Measurements from ENCODE around the gene GTF2H2. TPM values are rescaled to one million over a fixed set of nuclear protein-coding genes. Genes with fewer than 3 reads are reported as not detected.
A peak's percentile ranks its signal among the peaks of the same experiment; 100 is the strongest.
"Not testable (repeated sequence)": the region's sequence is repeated elsewhere in the genome, so short reads cannot be mapped to it uniquely, and the experiment has no call there.

The GTF2H2 gene
- total RNA-seq: 10 to 100 TPM in 7 of 9 donors, 1 to 10 TPM in 2; 2.6 to 33.9 (median 17.3) TPM
- polyA plus RNA-seq: 10 to 100 TPM in 1 of 3 donors, 1 to 10 TPM in 2; 4.2 to 23.5 (median 5.2) TPM
- long read RNA-seq, donor 1, full-length matches to known transcripts: 8 of 8 reads
- long read RNA-seq, donor 1, partial matches to known transcripts: 0 of 8 reads
- long read RNA-seq, donor 1, other reads (novel, unspliced or antisense): 0 of 8 reads
- long read RNA-seq, donor 2, partial matches to known transcripts: 6 of 10 reads
- long read RNA-seq, donor 2, other reads (novel, unspliced or antisense): 0 of 10 reads
- long read RNA-seq, donor 3, full-length matches to known transcripts: 2 of 2 reads
- long read RNA-seq, donor 3, partial matches to known transcripts: 0 of 2 reads
- long read RNA-seq, donor 3, other reads (novel, unspliced or antisense): 0 of 2 reads
- long read RNA-seq, donor 4, full-length matches to known transcripts: 5 of 16 reads
- long read RNA-seq, donor 4, partial matches to known transcripts: 3 of 16 reads
- long read RNA-seq, donor 4, other reads (novel, unspliced or antisense): 8 of 16 reads
- long read RNA-seq, donor 5, full-length matches to known transcripts: 4 of 9 reads
- long read RNA-seq, donor 5, partial matches to known transcripts: 2 of 9 reads
- long read RNA-seq, donor 5, other reads (novel, unspliced or antisense): 3 of 9 reads
- long read RNA-seq, donor 6, full-length matches to known transcripts: 1 of 1 reads
- long read RNA-seq, donor 6, partial matches to known transcripts: 0 of 1 reads
- long read RNA-seq, donor 6, other reads (novel, unspliced or antisense): 0 of 1 reads
- long read RNA-seq, donor 7, partial matches to known transcripts: 0 of 1 reads
- long read RNA-seq, donor 7, other reads (novel, unspliced or antisense): 0 of 1 reads
- long read RNA-seq, donor 8, full-length matches to known transcripts: 5 of 5 reads
- long read RNA-seq, donor 8, partial matches to known transcripts: 0 of 5 reads
- long read RNA-seq, donor 8, other reads (novel, unspliced or antisense): 0 of 5 reads
- long read RNA-seq, donor 9, partial matches to known transcripts: 0 of 2 reads
- long read RNA-seq, donor 9, other reads (novel, unspliced or antisense): 0 of 2 reads
- long read RNA-seq, donor 10, partial matches to known transcripts: 0 of 1 reads
- long read RNA-seq, donor 10, other reads (novel, unspliced or antisense): 0 of 1 reads

DNA sequence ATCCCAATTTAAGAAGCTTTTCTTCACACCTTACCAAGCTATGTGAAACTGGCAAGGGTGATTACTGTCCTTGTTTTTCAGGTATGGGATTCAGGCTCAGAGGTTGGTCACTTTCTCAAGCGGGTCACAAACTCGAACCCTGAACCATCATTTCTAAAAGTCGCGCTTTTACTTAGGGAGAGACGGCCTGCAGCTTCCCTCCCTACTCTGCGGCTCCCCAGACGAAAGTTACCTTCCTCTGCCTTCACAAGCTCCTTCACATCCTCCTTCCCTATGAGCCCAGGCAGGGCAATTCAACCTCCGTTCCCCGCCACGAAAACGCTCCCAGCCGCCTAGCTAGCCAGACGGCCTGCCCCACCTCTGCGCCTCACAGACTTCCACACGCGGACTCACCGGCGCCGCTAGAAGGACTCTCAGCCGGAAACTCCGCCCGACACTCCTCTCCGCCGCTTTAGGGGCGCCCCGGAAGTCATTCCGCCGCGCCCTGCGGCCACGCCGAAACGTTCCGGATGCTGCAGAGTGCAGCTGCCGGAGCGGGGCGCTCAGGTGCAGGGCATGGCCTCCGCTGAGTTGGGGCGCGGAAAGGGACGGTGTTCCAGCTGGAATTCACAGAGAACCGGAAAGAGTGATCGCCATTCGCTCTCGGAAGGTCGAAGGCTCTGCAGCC lies at the start of gene GTF2H2:
Gene GTF2H2, minus strand, starts transcription at position 415 of the 667 bp plus-strand sequence. CDS start 4,913 bp downstream, outside the sequence.
- H3K36me3 ChIP-seq (replicated peaks in 1 of 2); H3K27ac ChIP-seq; intact Hi-C loops (cut with DNase I); H3K4me3 ChIP-seq; H3K9me3 ChIP-seq (replicated peaks in 1 of 3); H3K27me3 ChIP-seq; H3K4me1 ChIP-seq (replicated peaks in 1 of 2); DNase-seq: not testable (repeated sequence)
- no CpG with 5 or more reads among the region's 46 CpGs for WGBS, 4 donors

DNA sequence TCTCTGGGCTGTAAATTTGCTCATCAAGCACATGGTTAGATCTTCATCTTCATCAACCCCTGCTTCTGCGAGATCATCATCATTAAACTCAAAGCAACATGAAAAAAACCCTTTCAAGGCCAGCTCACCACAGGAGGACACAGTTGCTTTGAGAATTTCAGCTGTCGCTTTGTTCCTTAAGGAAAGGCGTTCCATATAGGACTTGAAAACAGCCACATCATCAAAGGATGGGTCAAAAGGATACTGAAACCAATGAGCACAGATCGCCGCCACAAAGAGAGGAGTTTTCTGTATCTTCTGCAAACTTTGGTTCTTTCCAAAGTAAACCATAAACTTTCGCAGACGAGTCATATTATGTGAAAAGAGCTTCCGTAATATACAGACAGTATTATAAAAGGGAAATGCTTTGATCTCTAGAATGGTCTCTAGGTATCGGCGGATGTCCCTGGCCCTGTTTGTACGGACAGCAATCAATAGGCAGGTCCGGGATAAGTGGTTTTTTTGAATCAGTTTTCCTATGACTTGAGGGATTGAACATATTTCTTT lies 42.3 kb upstream of the GTF2H2 start:
- intact Hi-C loops (cut with DNase I); H3K4me1 ChIP-seq (replicated peaks in 1 of 2); H3K27ac ChIP-seq; DNase-seq; H3K36me3 ChIP-seq (replicated peaks in 1 of 2); H3K4me3 ChIP-seq; H3K9me3 ChIP-seq (replicated peaks in 1 of 3); H3K27me3 ChIP-seq: not testable (repeated sequence)
- WGBS, 4 donors: no CpG with 5 or more reads among the region's 12 CpGs

DNA sequence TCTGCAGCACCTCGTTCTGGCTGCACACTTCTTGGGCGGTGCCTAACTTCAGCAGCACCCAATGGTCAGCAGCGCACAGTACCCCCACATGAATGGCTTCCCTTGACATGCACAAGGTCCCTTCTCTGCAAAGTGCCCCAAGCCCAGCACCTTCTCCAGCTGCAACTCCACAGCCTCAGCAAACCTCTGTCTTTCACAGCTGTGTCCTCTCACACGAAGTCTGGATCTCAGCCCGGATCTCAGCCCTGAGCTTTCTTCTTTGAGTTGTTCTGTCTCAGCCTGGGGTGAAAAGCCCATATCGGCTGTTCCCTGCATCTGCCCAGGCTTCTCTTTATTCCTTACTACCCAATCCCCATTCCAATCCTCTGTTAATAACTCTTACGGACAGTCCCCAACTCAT lies 32.5 kb upstream of the GTF2H2 start:
- H3K27me3 ChIP-seq; H3K27ac ChIP-seq; H3K4me1 ChIP-seq (replicated peaks in 1 of 2); H3K9me3 ChIP-seq (replicated peaks in 1 of 3); H3K4me3 ChIP-seq; intact Hi-C loops (cut with DNase I); DNase-seq; H3K36me3 ChIP-seq (replicated peaks in 1 of 2): not testable (repeated sequence)
- WGBS, 4 donors: 100% methylated on average over 1 of the region's 7 CpGs; no CpG with 5 or more reads in 3 of the 4 donors

DNA sequence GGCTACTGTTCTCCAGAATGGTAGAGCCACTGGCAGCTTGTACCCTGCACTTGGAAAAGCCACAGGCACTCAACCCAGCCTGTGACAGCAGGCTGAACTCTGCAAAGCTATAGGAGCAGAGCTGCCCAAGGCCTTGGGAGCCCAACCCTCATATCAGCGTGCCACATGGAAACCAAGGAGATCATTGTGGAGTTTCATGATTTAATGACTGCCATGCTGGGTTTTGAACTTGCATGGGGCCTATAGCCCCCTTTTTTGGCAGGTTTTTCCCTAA lies 30.4 kb upstream of the GTF2H2 start:
- H3K36me3 ChIP-seq (replicated peaks in 1 of 2); H3K27ac ChIP-seq; DNase-seq; H3K27me3 ChIP-seq; intact Hi-C loops (cut with DNase I); H3K4me1 ChIP-seq (replicated peaks in 1 of 2); H3K4me3 ChIP-seq; H3K9me3 ChIP-seq (replicated peaks in 1 of 3): not testable (repeated sequence)
- WGBS, 4 donors: no CpG with 5 or more reads among the region's 1 CpG

DNA sequence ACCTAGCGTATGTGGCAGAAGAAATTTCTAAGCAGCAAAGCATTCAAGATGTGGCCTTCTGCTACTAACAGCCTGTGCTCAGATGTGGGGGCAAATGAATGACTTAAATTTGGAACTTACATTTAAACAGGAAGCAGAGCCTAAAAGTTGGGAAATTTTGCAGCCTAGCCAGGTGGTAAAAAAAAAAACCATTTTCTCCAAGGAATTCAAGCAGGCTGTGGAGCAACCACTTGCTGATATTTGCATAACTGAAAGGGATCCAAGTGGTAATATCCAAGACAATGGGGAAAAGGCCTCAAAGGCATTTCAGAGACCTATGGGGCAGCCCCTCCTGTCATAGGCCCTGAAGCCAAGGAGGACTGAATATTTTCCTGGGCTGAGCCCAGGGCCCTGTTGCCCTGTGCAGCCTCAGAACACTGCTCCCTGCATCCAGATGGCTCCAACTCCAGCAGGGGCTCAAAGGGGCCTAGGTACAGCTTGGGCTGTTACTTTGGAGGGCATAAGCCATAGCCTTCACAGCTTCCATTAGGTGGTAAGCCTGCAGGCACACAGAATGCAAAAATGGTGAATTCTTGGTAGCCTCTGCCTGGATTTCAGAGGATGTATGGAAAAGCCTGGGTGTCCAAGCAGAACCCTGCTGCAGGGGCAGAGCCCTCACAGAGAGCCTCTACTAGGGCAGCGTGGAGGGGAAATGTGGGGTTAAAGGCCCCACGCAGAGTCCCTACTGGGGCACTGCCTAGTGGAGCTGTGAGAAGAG lies 29.9 kb upstream of the GTF2H2 start:
- peak in 1 of 7 donors; percentile 12 for DNase-seq
- H3K27ac ChIP-seq; H3K4me1 ChIP-seq (replicated peaks in 1 of 2); H3K27me3 ChIP-seq; intact Hi-C loops (cut with DNase I); H3K9me3 ChIP-seq (replicated peaks in 1 of 3); H3K36me3 ChIP-seq (replicated peaks in 1 of 2); H3K4me3 ChIP-seq: not testable (repeated sequence)
- WGBS, 4 donors: 91 to 100% (median 100%) methylated on average over 2 of the region's 3 CpGs; no CpG with 5 or more reads in 1 of the 4 donors

DNA sequence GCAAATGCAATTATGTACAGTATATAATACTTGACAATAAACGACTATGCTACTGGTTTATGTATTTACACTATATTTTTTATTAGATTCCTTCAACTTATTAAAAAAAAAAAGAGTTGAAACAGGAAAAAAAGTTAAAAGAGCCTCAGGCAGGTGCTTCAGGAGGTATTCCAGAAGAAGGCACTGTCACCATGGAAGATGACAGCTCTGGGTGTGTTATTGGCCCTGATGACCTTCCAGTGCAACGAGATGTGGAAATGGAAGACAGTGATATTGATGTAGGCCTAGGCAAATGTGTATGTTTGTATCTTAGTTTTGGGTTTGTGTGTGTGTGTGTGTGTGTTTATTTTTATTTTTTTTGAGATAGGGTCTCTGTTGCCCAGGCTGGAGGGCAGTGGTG lies 22.3 kb upstream of the GTF2H2 start:
- 40 to 94% (median 71%) methylated on average over 1 of the region's 2 CpGs for WGBS, 4 donors
- intact Hi-C loops (cut with DNase I); H3K36me3 ChIP-seq (replicated peaks in 1 of 2); H3K4me3 ChIP-seq; H3K27ac ChIP-seq; H3K27me3 ChIP-seq; H3K4me1 ChIP-seq (replicated peaks in 1 of 2); DNase-seq; H3K9me3 ChIP-seq (replicated peaks in 1 of 3): not testable (repeated sequence)

DNA sequence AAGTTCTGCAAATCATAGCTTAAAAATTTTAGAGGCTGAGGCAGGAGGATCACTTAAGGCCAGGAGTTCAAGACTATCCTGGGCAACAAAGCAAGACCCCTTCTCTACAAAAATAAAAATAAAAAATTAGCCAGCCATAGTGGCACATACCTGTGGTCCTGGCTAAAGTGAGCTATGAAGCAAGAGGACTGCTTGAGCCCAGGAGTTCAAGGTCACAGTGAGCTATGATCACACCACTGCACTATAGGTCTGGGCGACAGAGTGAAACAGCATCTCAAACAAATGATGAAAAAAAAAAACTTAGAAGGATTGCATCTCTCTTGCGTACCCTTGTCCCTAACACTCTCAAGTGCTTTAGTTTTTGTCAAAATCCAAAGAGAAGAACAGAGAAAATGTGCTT lies 21.3 kb upstream of the GTF2H2 start:
- H3K36me3 ChIP-seq (replicated peaks in 1 of 2); H3K4me3 ChIP-seq; H3K27ac ChIP-seq; DNase-seq; intact Hi-C loops (cut with DNase I); H3K9me3 ChIP-seq (replicated peaks in 1 of 3); H3K4me1 ChIP-seq (replicated peaks in 1 of 2); H3K27me3 ChIP-seq: not testable (repeated sequence)
- 95 to 100% (median 100%) methylated on average over 1 of the region's 2 CpGs; no CpG with 5 or more reads in 1 of the 4 donors for WGBS, 4 donors

DNA sequence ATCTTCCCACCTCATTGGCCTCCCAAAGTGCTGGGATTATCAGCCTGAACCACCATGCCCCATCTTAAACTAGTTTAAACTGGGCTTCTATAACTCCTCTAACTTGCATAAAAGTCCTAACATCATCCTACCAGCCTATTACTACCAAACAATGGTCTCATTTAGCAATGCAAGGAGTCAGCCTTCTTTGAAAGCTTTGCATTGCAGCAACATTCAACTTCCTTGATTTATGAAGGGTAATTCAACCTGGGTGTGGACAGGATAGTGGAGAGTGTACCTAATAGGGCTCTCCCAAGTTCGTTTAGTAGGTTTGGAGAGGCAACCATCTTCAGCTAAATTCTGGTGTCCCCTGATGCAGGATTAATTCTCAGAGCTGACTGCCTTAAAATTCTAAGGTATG lies 18.7 kb upstream of the GTF2H2 start:
- H3K27me3 ChIP-seq; DNase-seq; H3K4me1 ChIP-seq (replicated peaks in 1 of 2); H3K27ac ChIP-seq; H3K36me3 ChIP-seq (replicated peaks in 1 of 2); intact Hi-C loops (cut with DNase I); H3K9me3 ChIP-seq (replicated peaks in 1 of 3); H3K4me3 ChIP-seq: not testable (repeated sequence)
- WGBS, 4 donors: no CpG with 5 or more reads among the region's 1 CpG

DNA sequence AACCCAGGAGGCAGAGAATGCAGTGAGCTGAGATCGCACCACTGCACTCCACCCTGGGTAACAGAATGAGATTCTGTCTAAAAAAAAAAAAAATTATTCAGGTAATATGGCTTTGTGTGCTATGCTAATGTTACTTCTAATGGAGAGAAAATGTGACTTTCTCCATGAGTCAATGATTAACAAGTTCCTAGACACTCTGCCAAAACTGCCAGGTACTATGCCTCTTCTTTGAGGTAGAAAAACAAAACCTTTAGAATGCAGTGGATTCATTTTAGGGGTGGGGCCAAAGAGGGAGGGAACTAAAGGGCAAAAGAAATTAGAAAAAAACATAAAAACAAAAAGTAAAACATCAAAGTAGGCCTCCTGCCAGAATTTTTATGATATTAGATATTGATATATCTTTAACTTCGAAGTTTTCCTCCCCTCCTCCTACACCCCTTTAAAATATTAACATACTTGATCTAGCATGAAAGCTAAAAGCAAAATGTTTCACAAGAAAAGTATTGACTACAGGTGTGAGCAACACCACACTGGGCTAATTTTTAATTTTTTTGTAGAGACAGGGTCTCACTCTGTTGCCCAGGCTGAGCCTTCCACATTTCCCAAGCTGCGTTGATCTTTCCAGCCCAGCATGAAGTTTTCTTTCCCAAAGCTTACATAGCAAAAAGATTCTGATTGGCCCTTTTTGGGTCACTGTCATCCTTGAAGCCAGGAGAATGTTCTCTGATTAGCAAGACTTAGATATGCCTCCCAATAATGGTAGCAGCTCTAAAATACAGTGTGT lies 17.0 kb upstream of the GTF2H2 start:
- no CpG with 5 or more reads among the region's 3 CpGs for WGBS, 4 donors
- H3K27ac ChIP-seq; H3K36me3 ChIP-seq (replicated peaks in 1 of 2); DNase-seq; H3K27me3 ChIP-seq; H3K4me3 ChIP-seq; H3K4me1 ChIP-seq (replicated peaks in 1 of 2); H3K9me3 ChIP-seq (replicated peaks in 1 of 3); intact Hi-C loops (cut with DNase I): not testable (repeated sequence)

Data from adrenal gland (tissue), 19 donors.